Measurements from ENCODE around the gene CHRNA3. TPM values are rescaled to one million over a fixed set of nuclear protein-coding genes. Genes with fewer than 3 reads are reported as not detected.
A peak's percentile ranks its signal among the peaks of the same experiment; 100 is the strongest.

CHRNA3 gene
- total RNA-seq, 2 donors from 2014 or later = not detected

DNA sequence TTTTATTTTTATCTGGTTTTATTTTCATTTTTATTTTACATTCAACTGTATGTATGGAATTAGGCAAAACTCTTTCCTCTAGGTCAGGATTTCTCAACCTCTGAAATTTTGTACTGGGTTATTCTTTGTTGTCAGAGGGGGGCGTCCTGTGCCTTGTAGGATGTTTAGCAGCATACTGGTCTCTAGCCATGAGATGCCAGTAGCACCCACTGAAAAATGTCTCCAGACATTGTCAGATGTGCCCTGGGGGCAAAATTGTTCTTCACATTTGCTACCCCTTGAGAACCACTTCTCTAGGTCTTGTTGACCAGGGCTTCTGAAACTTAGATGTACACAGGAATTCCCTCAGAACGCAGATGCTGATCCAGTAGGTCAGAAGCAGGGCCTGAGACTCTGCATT lies 50.1 kb downstream of the CHRNA3 start:
- ATAC-seq (ENCODE audit: insufficient number of reproducible peaks, low FRiP score, low read depth) = no peak
- no peak overlapping the region for H3K27ac ChIP-seq
- H3K4me1 ChIP-seq (ENCODE audit: control insufficient read depth in 1 of 2, low read depth in 2 of 2) = peaks cover 0 to 8% of the 10 kb centered on the region in 2 donors
- no peaks in the 10 kb centered on the region for H3K9me3 ChIP-seq
- no peaks in the 10 kb centered on the region for H3K27me3 ChIP-seq (replicated peaks; ENCODE audit: insufficient read depth)
- TF ChIP-seq, protein P1, sequence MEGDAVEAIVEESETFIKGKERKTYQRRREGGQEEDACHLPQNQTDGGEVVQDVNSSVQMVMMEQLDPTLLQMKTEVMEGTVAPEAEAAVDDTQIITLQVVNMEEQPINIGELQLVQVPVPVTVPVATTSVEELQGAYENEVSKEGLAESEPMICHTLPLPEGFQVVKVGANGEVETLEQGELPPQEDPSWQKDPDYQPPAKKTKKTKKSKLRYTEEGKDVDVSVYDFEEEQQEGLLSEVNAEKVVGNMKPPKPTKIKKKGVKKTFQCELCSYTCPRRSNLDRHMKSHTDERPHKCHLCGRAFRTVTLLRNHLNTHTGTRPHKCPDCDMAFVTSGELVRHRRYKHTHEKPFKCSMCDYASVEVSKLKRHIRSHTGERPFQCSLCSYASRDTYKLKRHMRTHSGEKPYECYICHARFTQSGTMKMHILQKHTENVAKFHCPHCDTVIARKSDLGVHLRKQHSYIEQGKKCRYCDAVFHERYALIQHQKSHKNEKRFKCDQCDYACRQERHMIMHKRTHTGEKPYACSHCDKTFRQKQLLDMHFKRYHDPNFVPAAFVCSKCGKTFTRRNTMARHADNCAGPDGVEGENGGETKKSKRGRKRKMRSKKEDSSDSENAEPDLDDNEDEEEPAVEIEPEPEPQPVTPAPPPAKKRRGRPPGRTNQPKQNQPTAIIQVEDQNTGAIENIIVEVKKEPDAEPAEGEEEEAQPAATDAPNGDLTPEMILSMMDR (IDR thresholded peaks at IDR 0.05) = no peak
- no peaks in the 10 kb centered on the region for H3K36me3 ChIP-seq
- no peak for DNase-seq (ENCODE audit: low spot score)
- no peak overlapping the region for H3K4me3 ChIP-seq

DNA sequence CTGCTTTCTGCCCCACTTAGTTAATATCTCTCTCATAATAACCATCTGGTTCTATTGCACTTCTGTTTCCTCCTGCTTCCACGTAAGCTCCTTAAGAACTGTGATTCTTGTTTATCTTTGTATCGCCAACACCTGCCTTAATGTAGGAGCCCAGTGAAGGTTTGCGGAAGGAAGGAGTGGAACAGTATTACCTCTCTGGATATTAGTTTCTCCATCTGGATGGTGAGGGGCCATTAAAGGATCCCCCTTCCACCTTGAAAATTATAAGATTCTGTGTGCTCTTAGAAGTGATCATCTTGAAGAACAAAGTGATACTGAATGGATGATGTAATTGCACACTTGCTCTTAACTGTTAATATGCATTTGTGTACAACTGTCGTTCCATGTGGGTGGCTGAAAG lies 53.3 kb downstream of the CHRNA3 start:
- ATAC-seq (ENCODE audit: insufficient number of reproducible peaks, low FRiP score, low read depth) (no peak), DNase-seq (ENCODE audit: low spot score) (no peak)
- no peak overlapping the region for H3K27ac ChIP-seq
- H3K9me3 ChIP-seq = no peaks in the 10 kb centered on the region
- TF ChIP-seq, protein P1 (IDR thresholded peaks at IDR 0.05) = no peak
- H3K4me3 ChIP-seq = no peak overlapping the region
- H3K4me1 ChIP-seq (ENCODE audit: control insufficient read depth in 1 of 2, low read depth in 2 of 2) = peaks cover 0 to 8% of the 10 kb centered on the region in 2 donors
- H3K27me3 ChIP-seq (replicated peaks; ENCODE audit: insufficient read depth) = no peaks in the 10 kb centered on the region
- no peaks in the 10 kb centered on the region for H3K36me3 ChIP-seq

DNA sequence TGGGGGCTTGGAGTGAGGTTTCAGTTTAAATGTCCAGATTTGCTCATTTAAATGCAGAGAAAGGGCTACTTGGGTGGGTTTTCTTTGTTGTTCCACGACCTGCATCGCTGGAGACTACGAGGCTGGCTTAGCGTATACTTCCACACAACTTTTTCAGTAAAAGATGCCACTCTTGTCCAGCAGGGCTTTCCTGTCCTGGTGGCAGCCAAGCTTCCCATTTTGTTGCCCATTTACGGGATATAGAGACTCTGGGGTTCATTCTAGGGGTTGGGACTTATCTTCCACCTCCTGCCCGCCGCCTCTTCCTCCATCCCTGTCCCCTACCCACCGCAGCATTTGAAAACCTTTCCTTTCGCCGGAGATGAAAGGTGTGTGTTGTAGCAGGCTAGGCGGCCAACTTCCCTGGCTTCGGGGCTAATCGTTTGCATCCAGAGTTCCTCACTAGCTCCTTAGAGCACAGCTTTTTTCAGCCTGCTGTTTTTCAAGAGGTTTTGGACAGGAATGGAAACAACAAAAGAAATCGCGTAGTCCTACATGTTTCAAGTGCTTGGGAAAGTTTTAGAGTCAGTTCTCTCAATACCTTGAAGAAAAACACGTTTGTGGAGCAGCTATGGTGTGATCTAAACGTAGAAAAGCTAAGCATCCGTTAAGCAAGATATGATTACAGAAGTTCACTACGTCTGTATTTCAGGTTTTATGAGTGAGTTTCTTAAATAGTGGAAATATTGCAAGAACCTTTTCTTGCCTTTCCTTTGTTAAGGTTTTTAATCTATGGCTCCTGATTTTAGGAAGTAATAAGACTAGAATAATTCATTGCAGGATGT lies 54.6 kb downstream of the CHRNA3 start:
- H3K36me3 ChIP-seq = no peaks in the 10 kb centered on the region
- no peak for DNase-seq (ENCODE audit: low spot score)
- H3K27ac ChIP-seq = no peak overlapping the region
- no peak for ATAC-seq (ENCODE audit: insufficient number of reproducible peaks, low FRiP score, low read depth)
- no peaks in the 10 kb centered on the region for H3K27me3 ChIP-seq (replicated peaks; ENCODE audit: insufficient read depth)
- H3K9me3 ChIP-seq = no peaks in the 10 kb centered on the region
- TF ChIP-seq, protein P1 (IDR thresholded peaks at IDR 0.05) = no peak
- peak overlapping the region; percentile 70 for H3K4me3 ChIP-seq
- H3K4me1 ChIP-seq (ENCODE audit: control insufficient read depth in 1 of 2, low read depth in 2 of 2) = peaks cover 0 to 8% of the 10 kb centered on the region in 2 donors

DNA sequence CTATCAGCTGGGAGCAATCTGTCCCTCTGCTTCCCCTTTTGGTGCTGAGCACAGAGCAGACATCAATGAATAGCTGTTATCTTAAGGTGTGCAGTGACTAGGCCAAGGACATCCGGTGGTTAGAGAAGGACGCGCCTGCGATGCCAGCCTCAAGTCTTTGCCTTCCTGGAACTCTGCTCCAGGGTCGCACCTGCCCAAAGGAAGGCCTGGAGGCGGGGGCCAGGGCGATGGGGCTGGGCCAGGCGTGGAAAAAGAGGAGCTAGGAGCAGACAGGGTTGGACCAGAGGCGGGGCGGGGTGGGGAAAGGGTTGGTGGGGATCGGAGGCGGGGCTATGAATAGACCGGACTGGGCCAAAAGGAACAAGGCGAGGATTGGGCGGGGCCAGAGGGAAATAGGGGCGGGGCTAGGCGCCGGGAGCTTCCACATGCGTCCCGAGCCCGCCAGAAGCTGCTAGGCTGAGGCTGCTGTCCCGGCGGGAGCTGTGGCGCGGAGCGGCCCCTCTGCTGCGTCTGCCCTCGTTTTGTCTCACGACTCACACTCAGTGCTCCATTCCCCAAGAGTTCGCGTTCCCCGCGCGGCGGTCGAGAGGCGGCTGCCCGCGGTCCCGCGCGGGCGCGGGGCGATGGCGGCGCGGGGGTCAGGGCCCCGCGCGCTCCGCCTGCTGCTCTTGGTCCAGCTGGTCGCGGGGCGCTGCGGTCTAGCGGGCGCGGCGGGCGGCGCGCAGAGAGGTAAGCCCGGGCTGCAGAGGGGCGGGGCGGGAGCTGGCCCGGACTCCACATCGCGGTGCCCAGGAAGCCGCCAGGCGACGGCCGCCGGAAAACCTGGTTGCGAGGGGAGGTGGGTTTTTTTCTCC lies 55.5 kb downstream of the CHRNA3 start, which contains the start of gene CHRNA5:
TSS of gene CHRNA5 (plus strand) at position 424 of the 854 bp plus-strand sequence. CDS start at position 624, 200 bp downstream.
- ATAC-seq (ENCODE audit: insufficient number of reproducible peaks, low FRiP score, low read depth) (peak; percentile 72), DNase-seq (ENCODE audit: low spot score) (peak; percentile 74)
- H3K27ac ChIP-seq = no peak within 1 kb of the TSS
- peaks cover 0 to 8% of the 10 kb centered on the region in 2 donors for H3K4me1 ChIP-seq (ENCODE audit: control insufficient read depth in 1 of 2, low read depth in 2 of 2)
- no peaks in the 10 kb centered on the region for H3K9me3 ChIP-seq
- no peaks in the 10 kb centered on the region for H3K27me3 ChIP-seq (replicated peaks; ENCODE audit: insufficient read depth)
- H3K4me3 ChIP-seq = peak within 1 kb of the TSS; percentile 70
- H3K36me3 ChIP-seq = no peaks in the 10 kb centered on the region
- TF ChIP-seq, protein P1 (IDR thresholded peaks at IDR 0.05) = no peak

DNA sequence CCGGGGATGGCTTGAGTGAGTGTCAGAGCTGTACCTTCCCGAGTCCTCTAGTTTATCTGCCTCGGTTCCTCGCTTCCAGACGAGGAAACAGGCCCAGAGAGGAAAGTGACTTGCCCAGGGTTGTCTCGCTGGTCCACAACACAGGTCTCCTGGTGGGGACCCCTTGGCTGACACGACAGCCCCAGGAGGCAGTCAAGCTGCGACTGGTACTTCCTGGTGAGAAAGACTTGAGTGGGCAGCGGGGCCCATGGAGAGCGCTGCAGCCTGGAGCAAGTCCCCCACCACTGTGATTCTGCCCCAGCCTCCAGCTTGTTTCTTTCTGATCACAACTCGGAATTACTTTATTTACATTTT lies 56.1 kb downstream of the CHRNA3 start:
- TF ChIP-seq, protein P1 (IDR thresholded peaks at IDR 0.05) = no peak
- Histone ChIP-seq H3K4me1 (ENCODE audit: control insufficient read depth in 1 of 2, low read depth in 2 of 2) (peaks cover 0 to 8% of the 10 kb centered on the region in 2 donors), H3K4me3 (peak overlapping the region; percentile 70), H3K9me3 (no peaks in the 10 kb centered on the region), H3K27ac (no peak overlapping the region), H3K27me3 (replicated peaks; ENCODE audit: insufficient read depth) (no peaks in the 10 kb centered on the region), H3K36me3 (no peaks in the 10 kb centered on the region)
- no peak for ATAC-seq (ENCODE audit: insufficient number of reproducible peaks, low FRiP score, low read depth)
- DNase-seq (ENCODE audit: low spot score) = no peak
